PC-3 (cell line): ENCODE measurements around the gene GPX5. TPM values are rescaled to one million over a fixed set of nuclear protein-coding genes. Genes with fewer than 3 reads are reported as not detected.

Source experiments
- ATAC-seq: fragments of 200-7000 bp; cut with Tn5 transposase; 2 replicates; pipeline ENCODE4 v1.9.1; 2020; ENCODE audit warnings: mild to moderate bottlenecking, moderate library complexity
- BruUV-seq: library from RNA; stranded (reverse); fragments of 400-500 nt; replicated peaks from 2 replicates; lab custom pipeline; 2021; lab: Mats Ljungman, UMichigan
- CTCF ChIA-PET: fragments of 300-600 bp; sonication (Branson Sonifier 250); formaldehyde crosslinking; loops from one replicate; lab custom pipeline; 2022; ENCODE audit warnings: antibody characterized with exemption; lab: Charles Lee
- POLR2A ChIA-PET: fragments of 300-600 bp; sonication (Branson Sonifier 250); formaldehyde crosslinking; loops from one replicate; lab custom pipeline; 2022; ENCODE audit warnings: antibody characterized with exemption; ENCODE audit not compliant: unreplicated experiment; lab: Charles Lee
- DNase-seq: peaks from one replicate; pipeline ENCODE4 v3.0.0-alpha.2; 2015
- H2AFZ ChIP-seq: fragments of 300-600 bp; sonication (generic); 2 replicates; pipeline ENCODE4 v1.6.0; 2016; ENCODE audit warnings: antibody characterized with exemption, low read length
- H3F3A ChIP-seq: fragments of 300-600 bp; sonication (generic); one replicate; pipeline ENCODE4 v1.6.0; 2017; ENCODE audit warnings: antibody characterized with exemption, low read length, control low read depth, mild to moderate bottlenecking; ENCODE audit not compliant: unreplicated experiment
- H3K27ac ChIP-seq: fragments of 300-600 bp; sonication (generic); 2 replicates; pipeline ENCODE4 v1.5.1; 2016; ENCODE audit warnings: mild to moderate bottlenecking, low read length
- H3K27me3 ChIP-seq: fragments of 300-600 bp; sonication (generic); 2 replicates; pipeline ENCODE4 v1.6.1; 2016; ENCODE audit warnings: low read length, mixed read lengths
- H3K36me3 ChIP-seq: fragments of 300-600 bp; sonication (generic); 2 replicates; pipeline ENCODE4 v1.6.1; 2016; ENCODE audit warnings: low read depth, mixed run types, low read length, mixed read lengths
- H3K4me1 ChIP-seq: fragments of 300-600 bp; sonication (generic); 2 replicates; pipeline ENCODE4 v1.5.1; 2016; ENCODE audit warnings: low read length; ENCODE audit not compliant: insufficient read depth
- H3K4me2 ChIP-seq: fragments of 300-600 bp; sonication (generic); 2 replicates; pipeline ENCODE4 v1.6.0; 2016; ENCODE audit warnings: low read length
- H3K4me3 ChIP-seq: fragments of 300-600 bp; sonication (generic); 2 replicates; pipeline ENCODE4 v1.5.1; 2016; ENCODE audit warnings: mild to moderate bottlenecking, low read length, mixed read lengths
- H3K79me2 ChIP-seq: fragments of 300-600 bp; sonication (generic); 2 replicates; pipeline ENCODE4 v1.6.1; 2017; ENCODE audit warnings: low read length, mixed read lengths
- H3K9ac ChIP-seq: fragments of 300-600 bp; sonication (generic); 2 replicates; pipeline ENCODE4 v1.6.0; 2016; ENCODE audit warnings: mild to moderate bottlenecking, low read length
- H3K9me2 ChIP-seq: fragments of 300-600 bp; sonication (generic); replicated peaks from 2 replicates; pipeline ENCODE4 v1.6.1; 2016; ENCODE audit warnings: mixed run types, low read length, mixed read lengths
- H3K9me3 ChIP-seq: fragments of 300-600 bp; sonication (generic); 2 replicates; pipeline ENCODE4 v1.6.1; 2016; ENCODE audit warnings: low read length, mixed read lengths
- H4K20me1 ChIP-seq: fragments of 300-600 bp; sonication (generic); 2 replicates; pipeline ENCODE4 v1.6.1; 2016; ENCODE audit warnings: low read length, mixed read lengths
- CTCF ChIP-seq: fragments of 300-600 bp; sonication (generic); conservative IDR thresholded peaks from 2 replicates; pipeline ENCODE4 v1.5.1; 2017; ENCODE audit warnings: antibody characterized with exemption, low read depth, mild to moderate bottlenecking, low read length
- EZH2 ChIP-seq: fragments of 300-600 bp; sonication (generic); IDR thresholded peaks from one replicate; pipeline ENCODE4 v1.6.1; 2017; ENCODE audit warnings: antibody characterized with exemption, mild to moderate bottlenecking, low read length; ENCODE audit not compliant: unreplicated experiment
- EZH2phosphoT487 ChIP-seq: fragments of 300-600 bp; sonication (generic); IDR thresholded peaks from 2 replicates; pipeline ENCODE4 v1.6.1; 2018; ENCODE audit warnings: mild to moderate bottlenecking, antibody characterized with exemption, low read length, borderline replicate concordance
- intact Hi-C: fragments of 100-400 bp; cut with micrococcal nuclease; formaldehyde crosslinking; loops from 2 replicates; pipeline ENCODE4 v1.9.0; 2023
- total RNA-seq: library from RNA; depleted of rRNA; stranded (reverse); fragments of >200 nt; gene quantifications from 2 replicates; pipeline ENCODE4 v1.2.3, GENCODE V29; 2014

Gene GPX5
- total RNA-seq, 1 experiment from 2014 or later: not detected

- no peak for ATAC-seq
- CTCF ChIA-PET: no interaction called here
Observed at GRCh38 chr6:28488916-28489365, 36.7 kb upstream of the GPX5 start.

GRCh38 chr6:28489366-28490204, 36.1 kb upstream of the GPX5 start:
- no peaks in the 10 kb centered on the region for H3K9me3 ChIP-seq
- no peak overlapping the region for H2AFZ ChIP-seq
- no TSS peak for BruUV-seq
- ATAC-seq (no peak), DNase-seq (no peak)
- ChIA-PET CTCF (no interaction called here), POLR2A (interaction anchor here (0.7 kb wide), 1 partner anchor 348 kb away, joined by 22 read pairs; no protein-coding TSS in a partner anchor)
- no peak overlapping the region for H3K9ac ChIP-seq
- H3K9me2 ChIP-seq: no peaks in the 10 kb centered on the region
- intact Hi-C loops: no loop called here
- no peaks in the 10 kb centered on the region for H3F3A ChIP-seq
- TF ChIP-seq CTCF: no peak
- TF ChIP-seq EZH2phosphoT487: no peak
- no peak for TF ChIP-seq EZH2
- no peak overlapping the region for H3K27ac ChIP-seq
- H3K4me3 ChIP-seq: no peak overlapping the region
- no peaks in the 10 kb centered on the region for H3K36me3 ChIP-seq
- no peak overlapping the region for H3K4me2 ChIP-seq
- H4K20me1 ChIP-seq: no peaks in the 10 kb centered on the region
- H3K27me3 ChIP-seq: no peaks in the 10 kb centered on the region
- peaks cover 13% of the 10 kb centered on the region for H3K4me1 ChIP-seq
- no peaks in the 10 kb centered on the region for H3K79me2 ChIP-seq

More at GRCh38 chr6:28488916-28489365, 36.7 kb upstream of the GPX5 start:
- BruUV-seq: no TSS peak
- H3K4me2 ChIP-seq: no peak overlapping the region
- intact Hi-C loops: no loop called here
- no peak overlapping the region for H3K9ac ChIP-seq
- peak; percentile 69 for DNase-seq
- H3K79me2 ChIP-seq: no peaks in the 10 kb centered on the region
- no peaks in the 10 kb centered on the region for H3F3A ChIP-seq
- no peaks in the 10 kb centered on the region for H3K9me3 ChIP-seq
- no peaks in the 10 kb centered on the region for H4K20me1 ChIP-seq
- no peak for TF ChIP-seq CTCF
- TF ChIP-seq EZH2: no peak
- no peak for TF ChIP-seq EZH2phosphoT487
- H3K4me3 ChIP-seq: no peak overlapping the region
- no peak overlapping the region for H3K27ac ChIP-seq
- no peak overlapping the region for H2AFZ ChIP-seq
- no peaks in the 10 kb centered on the region for H3K9me2 ChIP-seq
- POLR2A ChIA-PET: interaction anchor here (0.7 kb wide), 1 partner anchor 348 kb away, joined by 22 read pairs; no protein-coding TSS in a partner anchor
- peaks cover 13% of the 10 kb centered on the region for H3K4me1 ChIP-seq
- no peaks in the 10 kb centered on the region for H3K27me3 ChIP-seq
- no peaks in the 10 kb centered on the region for H3K36me3 ChIP-seq
